D721Med (cell line): Measurements from ENCODE around the gene LPA.
"Not testable (repeated sequence)": the region's sequence is repeated elsewhere in the genome, so short reads cannot be mapped to it uniquely, and the experiment has no call there.

Source experiments
- DNase-seq: peaks from one replicate; pipeline ENCODE4 v3.0.0; 2011; ENCODE audit warnings: low spot score; ENCODE audit not compliant: insufficient read length
- FAIRE-seq: peaks from 2 replicates; lab custom pipeline; 2011; peaks lifted over from hg19 to GRCh38; lab: Jason Lieb, UNC
- CTCF ChIP-seq: IDR thresholded peaks from 2 replicates; pipeline ENCODE4 v1.5.1; 2012; ENCODE audit warnings: mild to moderate bottlenecking, control low read depth; ENCODE audit not compliant: insufficient read depth; ENCODE audit errors: missing control alignments

The LPA gene

GRCh38 chr6:160662842-160663241 lies 1.2 kb downstream of the LPA start:
- DNase-seq (no peak), FAIRE-seq (no peak)
- TF ChIP-seq CTCF = no peak

GRCh38 chr6:160662429-160662828 lies 1.6 kb downstream of the LPA start:
- no peak for FAIRE-seq
- no peak for DNase-seq
- no peak for TF ChIP-seq CTCF

- FAIRE-seq (no peak), DNase-seq (no peak)
- no peak for TF ChIP-seq CTCF
Measured at GRCh38 chr6:160661216-160661615, 2.9 kb downstream of the LPA start.

- DNase-seq = no peak
- TF ChIP-seq CTCF = no peak
- no peak for FAIRE-seq
Measured at GRCh38 chr6:160659562-160659961, 4.5 kb downstream of the LPA start.

GRCh38 chr6:160634706-160635105 lies 29.4 kb downstream of the LPA start:
- no peak for TF ChIP-seq CTCF
- no peak for FAIRE-seq
- no peak for DNase-seq

- no peak for FAIRE-seq
- DNase-seq = no peak
Measured at GRCh38 chr6:160595838-160596832, 67.9 kb downstream of the LPA start.

GRCh38 chr6:160595297-160595696 lies 68.8 kb downstream of the LPA start:
- not testable (repeated sequence) for DNase-seq, FAIRE-seq

More at GRCh38 chr6:160595838-160596832, 67.9 kb downstream of the LPA start:
- TF ChIP-seq CTCF = no peak
